ENCODE measurements around the gene NFAM1.

DNA sequence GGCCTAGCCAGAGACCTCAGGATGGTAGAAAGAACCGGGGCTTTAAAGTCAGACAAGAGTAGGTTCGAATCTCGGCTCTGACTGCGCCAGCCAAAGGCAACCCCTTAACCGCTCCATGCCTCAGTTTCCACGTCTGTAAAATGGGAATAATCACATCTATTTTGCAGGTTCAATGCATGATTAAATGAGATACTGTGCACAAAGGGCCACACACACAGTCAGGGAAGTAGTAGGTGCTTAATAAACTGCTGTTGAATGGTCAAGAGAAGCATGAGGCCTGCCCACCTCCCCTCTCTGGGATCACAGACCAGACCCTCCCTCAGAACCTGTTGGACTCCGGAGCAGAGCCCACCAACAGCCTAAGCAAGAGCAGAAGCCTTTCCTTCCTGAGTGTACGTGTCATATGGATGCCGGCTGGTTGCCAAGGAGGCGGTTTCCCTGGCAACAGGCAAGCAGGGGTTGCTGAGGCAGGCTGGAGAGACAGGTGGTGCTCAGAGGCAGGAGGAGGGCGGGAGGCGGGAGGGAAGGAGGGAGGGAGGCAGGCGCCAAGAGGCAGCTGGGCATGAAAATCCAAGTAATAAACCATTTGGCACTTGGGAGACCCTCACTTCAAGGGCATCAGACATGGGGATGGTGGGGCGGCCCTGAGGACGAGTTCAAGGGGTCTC lies 43.9 kb downstream of the NFAM1 start:
- TF ChIP-seq, protein P1, sequence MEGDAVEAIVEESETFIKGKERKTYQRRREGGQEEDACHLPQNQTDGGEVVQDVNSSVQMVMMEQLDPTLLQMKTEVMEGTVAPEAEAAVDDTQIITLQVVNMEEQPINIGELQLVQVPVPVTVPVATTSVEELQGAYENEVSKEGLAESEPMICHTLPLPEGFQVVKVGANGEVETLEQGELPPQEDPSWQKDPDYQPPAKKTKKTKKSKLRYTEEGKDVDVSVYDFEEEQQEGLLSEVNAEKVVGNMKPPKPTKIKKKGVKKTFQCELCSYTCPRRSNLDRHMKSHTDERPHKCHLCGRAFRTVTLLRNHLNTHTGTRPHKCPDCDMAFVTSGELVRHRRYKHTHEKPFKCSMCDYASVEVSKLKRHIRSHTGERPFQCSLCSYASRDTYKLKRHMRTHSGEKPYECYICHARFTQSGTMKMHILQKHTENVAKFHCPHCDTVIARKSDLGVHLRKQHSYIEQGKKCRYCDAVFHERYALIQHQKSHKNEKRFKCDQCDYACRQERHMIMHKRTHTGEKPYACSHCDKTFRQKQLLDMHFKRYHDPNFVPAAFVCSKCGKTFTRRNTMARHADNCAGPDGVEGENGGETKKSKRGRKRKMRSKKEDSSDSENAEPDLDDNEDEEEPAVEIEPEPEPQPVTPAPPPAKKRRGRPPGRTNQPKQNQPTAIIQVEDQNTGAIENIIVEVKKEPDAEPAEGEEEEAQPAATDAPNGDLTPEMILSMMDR (conservative IDR thresholded peaks at IDR 0.05 in 1 of 2, IDR thresholded peaks at IDR 0.05 in 1 of 2; ENCODE audit: extremely low read depth in 1 of 2, insufficient read depth in 1 of 2, low read depth in 1 of 2, low read length in 2 of 2), result no peak
- TF ChIP-seq EZH2 (IDR thresholded peaks at IDR 0.05; ENCODE audit: borderline replicate concordance, low read length), result no peak

All from mammary epithelial cell (primary cell).